HL-60 (cell line): ENCODE results near the gene TMEM151A.

ENCODE experiments used
- DNase-seq, 2 experiments: peaks; one replicate each; pipeline ENCODE4 v3.0.0-alpha.2; 2010 to 2020; ENCODE audit warnings: low read depth in 1 of 2, low spot score in 1 of 2
- H3K27ac ChIP-seq: fragments of 250-450 bp; sonication (Bioruptor Pico); replicated peaks from 2 replicates; pipeline ENCODE4 v1.5.1; 2020; ENCODE audit warnings: mild to moderate bottlenecking, moderate library complexity
- H3K27me3 ChIP-seq: fragments of 250-450 bp; sonication (Bioruptor Pico); 2 replicates; pipeline ENCODE4 v1.5.1; 2021; ENCODE audit warnings: mild to moderate bottlenecking, moderate library complexity; ENCODE audit not compliant: insufficient read depth, poor library complexity, severe bottlenecking
- H3K4me3 ChIP-seq: replicated peaks from 2 replicates; pipeline ENCODE4 v1.5.1; 2011; ENCODE audit warnings: mild to moderate bottlenecking, control low read depth, low read length; ENCODE audit not compliant: insufficient read depth
- CTCF ChIP-seq: IDR thresholded peaks from one replicate; pipeline ENCODE4 v1.5.1; 2011; ENCODE audit warnings: low read length, control low read depth, inconsistent platforms; ENCODE audit not compliant: insufficient read depth
- GABPA ChIP-seq: IDR thresholded peaks from 2 replicates; pipeline ENCODE4 v1.6.1; 2012; ENCODE audit warnings: low read depth
- POLR2AphosphoS5 ChIP-seq: IDR thresholded peaks from 2 replicates; pipeline ENCODE4 v1.6.1; 2012; ENCODE audit warnings: low read depth
- SPI1 ChIP-seq: IDR thresholded peaks from 2 replicates; pipeline ENCODE4 v1.6.1; 2012; ENCODE audit warnings: low read depth, mild to moderate bottlenecking, borderline replicate concordance
- TF ChIP-seq, protein P1 (sequence below): IDR thresholded peaks from 2 replicates; pipeline ENCODE4 v1.6.1; 2012; ENCODE audit warnings: low read depth; ENCODE audit not compliant: insufficient replicate concordance

The TMEM151A gene

GRCh38 chr11:66314561-66315497 lies 23.1 kb downstream of the TMEM151A start:
- no peak overlapping the region for H3K4me3 ChIP-seq
- TF ChIP-seq CTCF (no peak), GABPA (no peak), SPI1 (no peak), POLR2AphosphoS5 (no peak)
- TF ChIP-seq, protein P1, sequence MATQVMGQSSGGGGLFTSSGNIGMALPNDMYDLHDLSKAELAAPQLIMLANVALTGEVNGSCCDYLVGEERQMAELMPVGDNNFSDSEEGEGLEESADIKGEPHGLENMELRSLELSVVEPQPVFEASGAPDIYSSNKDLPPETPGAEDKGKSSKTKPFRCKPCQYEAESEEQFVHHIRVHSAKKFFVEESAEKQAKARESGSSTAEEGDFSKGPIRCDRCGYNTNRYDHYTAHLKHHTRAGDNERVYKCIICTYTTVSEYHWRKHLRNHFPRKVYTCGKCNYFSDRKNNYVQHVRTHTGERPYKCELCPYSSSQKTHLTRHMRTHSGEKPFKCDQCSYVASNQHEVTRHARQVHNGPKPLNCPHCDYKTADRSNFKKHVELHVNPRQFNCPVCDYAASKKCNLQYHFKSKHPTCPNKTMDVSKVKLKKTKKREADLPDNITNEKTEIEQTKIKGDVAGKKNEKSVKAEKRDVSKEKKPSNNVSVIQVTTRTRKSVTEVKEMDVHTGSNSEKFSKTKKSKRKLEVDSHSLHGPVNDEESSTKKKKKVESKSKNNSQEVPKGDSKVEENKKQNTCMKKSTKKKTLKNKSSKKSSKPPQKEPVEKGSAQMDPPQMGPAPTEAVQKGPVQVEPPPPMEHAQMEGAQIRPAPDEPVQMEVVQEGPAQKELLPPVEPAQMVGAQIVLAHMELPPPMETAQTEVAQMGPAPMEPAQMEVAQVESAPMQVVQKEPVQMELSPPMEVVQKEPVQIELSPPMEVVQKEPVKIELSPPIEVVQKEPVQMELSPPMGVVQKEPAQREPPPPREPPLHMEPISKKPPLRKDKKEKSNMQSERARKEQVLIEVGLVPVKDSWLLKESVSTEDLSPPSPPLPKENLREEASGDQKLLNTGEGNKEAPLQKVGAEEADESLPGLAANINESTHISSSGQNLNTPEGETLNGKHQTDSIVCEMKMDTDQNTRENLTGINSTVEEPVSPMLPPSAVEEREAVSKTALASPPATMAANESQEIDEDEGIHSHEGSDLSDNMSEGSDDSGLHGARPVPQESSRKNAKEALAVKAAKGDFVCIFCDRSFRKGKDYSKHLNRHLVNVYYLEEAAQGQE, result no peak
- H3K27me3 ChIP-seq, result no peaks in the 10 kb centered on the region
- no peak for DNase-seq
- H3K27ac ChIP-seq, result no peak overlapping the region

GRCh38 chr11:66315498-66315885 lies 23.8 kb downstream of the TMEM151A start:
- H3K27me3 ChIP-seq, result no peaks in the 10 kb centered on the region
- TF ChIP-seq CTCF, result no peak
- TF ChIP-seq, protein P1, result no peak
- no peak for TF ChIP-seq POLR2AphosphoS5
- TF ChIP-seq GABPA, result no peak
- TF ChIP-seq SPI1, result no peak
- H3K4me3 ChIP-seq, result no peak overlapping the region
- H3K27ac ChIP-seq, result no peak overlapping the region
- DNase-seq, result no peak

GRCh38 chr11:66315921-66316811 lies 24.5 kb downstream of the TMEM151A start:
- no peak overlapping the region for H3K4me3 ChIP-seq

DNA sequence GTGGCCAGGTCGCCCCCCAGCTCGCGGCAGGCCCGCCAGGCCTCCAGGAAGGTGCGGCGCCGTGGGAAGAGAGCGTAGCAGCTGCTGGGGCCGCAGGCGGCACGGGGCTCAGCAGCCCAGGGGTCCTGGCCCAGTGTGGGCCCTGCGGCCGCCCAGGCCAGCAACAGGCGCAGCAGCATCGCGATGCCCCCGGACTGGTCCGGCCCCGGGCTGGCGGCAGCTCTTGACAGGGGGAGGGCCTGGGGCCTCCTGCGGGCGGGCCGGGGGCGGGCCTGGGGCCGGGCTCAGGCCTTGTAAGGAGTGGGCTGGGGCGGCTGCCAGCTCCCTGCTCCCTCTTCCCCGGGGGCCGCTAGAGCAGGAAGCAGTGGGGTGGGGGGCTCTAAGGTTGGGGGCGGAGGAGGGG lies 25.2 kb downstream of the TMEM151A start, which contains the start of gene CD248:
Gene CD248, minus strand, starts transcription at position 196 of the 403 bp plus-strand sequence. Its CDS starts 17 bp downstream, at position 179.
- Histone ChIP-seq H3K4me3 (no peak within 1 kb of the TSS), H3K27ac (peak within 1 kb of the TSS; percentile 68), H3K27me3 (no peaks in the 10 kb centered on the region)
- no peak for DNase-seq
- TF ChIP-seq SPI1, result no peak
- no peak for TF ChIP-seq CTCF
- TF ChIP-seq, protein P1, result no peak
- TF ChIP-seq POLR2AphosphoS5, result no peak
- no peak for TF ChIP-seq GABPA

More at GRCh38 chr11:66315921-66316811, 24.5 kb downstream of the TMEM151A start:
- Histone ChIP-seq H3K27ac (no peak overlapping the region), H3K27me3 (no peaks in the 10 kb centered on the region)
- TF ChIP-seq GABPA (no peak), POLR2AphosphoS5 (no peak), SPI1 (no peak)
- no peak for DNase-seq
